Glomerular endothelial cell (primary cell): ENCODE results near the gene WNT8A. TPM values are rescaled to one million over a fixed set of nuclear protein-coding genes. Genes with fewer than 3 reads are reported as not detected.
A peak's percentile ranks its signal among the peaks of the same experiment; 100 is the strongest.

Experiments used
- DNase-seq: peaks from one replicate; pipeline ENCODE4 v3.0.0-alpha.2; 2011; ENCODE audit warnings: low read depth, low spot score; ENCODE audit errors: extremely low read depth
- total RNA-seq: library from RNA; depleted of rRNA; stranded (reverse); fragments of >200 nt; gene quantifications from 2 replicates; pipeline ENCODE4 v1.2.3, GENCODE V29; 2015

The WNT8A gene
- total RNA-seq, 1 donor from 2014 or later: not detected

DNA sequence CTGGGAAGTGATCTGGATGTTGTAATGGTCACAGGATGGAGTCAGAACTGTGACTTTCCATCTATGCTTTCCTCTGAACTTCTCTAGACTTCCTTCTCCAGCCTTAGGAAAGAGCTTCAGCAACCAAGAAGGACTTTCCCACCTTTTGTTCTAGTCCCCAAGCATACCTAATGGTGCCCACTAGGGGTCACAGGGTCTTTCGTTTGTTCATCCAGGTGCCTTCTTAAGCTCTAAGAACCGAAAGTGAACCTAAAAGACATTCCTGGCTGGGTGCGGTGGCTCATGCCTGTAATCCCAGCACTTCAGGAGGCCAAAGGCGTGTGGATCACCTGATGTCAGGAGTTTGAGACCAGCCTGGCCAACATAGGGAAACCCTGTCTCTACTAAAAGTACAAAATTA lies 1.8 kb upstream of the WNT8A start:
- DNase-seq: no peak

DNA sequence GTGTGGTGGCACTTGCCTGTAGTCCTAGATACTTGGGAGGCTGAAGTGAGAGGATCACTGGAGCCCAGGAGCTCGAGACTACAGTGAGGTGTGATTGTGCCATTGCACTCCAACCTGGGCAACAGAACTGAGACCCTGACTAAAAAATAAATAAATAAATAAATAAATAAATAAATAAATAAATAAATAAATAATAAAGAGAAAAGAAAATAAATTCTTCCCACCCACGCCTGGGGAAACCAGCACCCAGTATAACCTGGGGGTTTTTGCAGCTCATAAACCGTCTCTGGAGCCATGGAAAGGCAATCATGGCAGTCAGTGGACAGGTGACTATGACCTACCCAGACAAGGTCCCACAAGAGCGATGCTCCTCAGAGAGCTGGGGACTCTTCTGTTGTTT lies 7.9 kb downstream of the WNT8A start:
- DNase-seq: no peak

DNA sequence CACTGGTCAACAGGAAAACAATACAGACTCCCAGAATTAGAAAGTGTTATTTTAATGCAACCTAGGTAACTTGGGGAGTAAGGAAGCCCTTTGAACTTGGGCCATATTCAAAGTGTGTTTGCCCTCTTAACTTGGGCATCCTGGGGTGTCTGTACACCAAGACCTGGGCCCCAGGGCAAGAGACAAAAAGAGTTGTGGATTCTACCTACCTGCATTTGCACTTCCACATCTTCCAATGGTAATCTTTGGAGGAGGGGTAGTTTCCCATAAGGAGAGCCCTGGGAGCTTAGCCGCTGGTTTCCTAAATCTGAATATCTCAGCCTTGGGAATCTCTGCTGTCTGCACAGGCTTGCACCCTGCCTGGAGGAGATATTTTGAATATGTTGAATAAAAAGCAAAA lies 8.5 kb downstream of the WNT8A start:
- no peak for DNase-seq

DNA sequence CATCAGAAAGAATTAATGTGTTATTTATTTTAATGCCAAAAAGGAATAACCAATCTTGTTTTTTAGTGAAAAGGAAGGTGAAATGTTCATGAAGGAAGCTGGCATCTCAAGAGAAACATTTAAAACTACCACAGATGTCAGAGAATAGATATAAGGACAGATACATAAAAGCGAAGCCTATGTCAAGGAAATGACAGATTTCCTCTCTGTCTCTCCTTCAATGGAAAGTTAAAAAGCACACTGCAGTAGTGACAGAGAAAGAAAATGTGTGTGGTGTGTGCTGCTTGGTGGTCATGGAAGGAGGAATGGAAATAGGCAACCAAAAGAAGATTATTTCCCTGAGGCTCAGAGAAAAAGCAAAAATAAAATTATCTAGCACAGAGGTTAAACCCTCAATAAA lies 9.2 kb downstream of the WNT8A start:
- no peak for DNase-seq

DNA sequence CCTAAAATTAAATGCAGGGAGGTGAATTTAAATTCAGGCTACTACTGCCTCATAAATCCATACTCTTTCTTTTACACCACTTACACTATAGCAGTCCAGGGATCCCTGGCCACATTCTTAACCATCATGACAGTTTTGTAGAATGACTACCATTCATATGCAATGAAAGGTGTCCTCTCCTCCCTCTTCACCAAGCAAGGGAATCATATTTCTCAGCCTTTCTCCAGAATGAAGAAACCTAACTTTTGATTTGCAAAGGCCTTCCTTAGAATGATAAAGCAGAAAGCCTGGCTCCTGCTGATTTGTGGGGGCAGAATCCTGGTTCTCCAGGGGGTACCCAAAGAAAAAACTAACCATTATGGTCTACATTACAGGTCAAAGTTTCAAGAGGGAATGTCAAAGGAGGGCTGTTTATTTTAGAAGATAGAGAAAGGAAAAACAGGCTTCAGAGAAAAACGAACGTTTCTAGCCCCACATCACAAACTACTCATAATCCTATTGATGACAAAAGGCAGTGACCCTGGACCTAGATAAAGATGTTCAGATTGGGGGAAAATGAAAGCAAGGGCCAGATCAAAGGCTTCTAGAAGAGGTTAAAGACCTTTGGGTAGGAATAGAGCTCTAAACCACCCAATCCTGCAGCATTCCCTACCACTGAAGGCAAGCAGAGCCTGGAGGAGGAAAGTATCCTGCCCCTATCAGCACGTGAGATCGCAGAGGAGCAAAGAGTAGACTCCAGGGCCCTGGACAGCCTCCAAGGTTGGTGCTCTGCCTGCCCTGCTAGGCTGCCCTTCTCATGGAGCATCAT lies 11.5 kb downstream of the WNT8A start:
- DNase-seq: no peak

DNA sequence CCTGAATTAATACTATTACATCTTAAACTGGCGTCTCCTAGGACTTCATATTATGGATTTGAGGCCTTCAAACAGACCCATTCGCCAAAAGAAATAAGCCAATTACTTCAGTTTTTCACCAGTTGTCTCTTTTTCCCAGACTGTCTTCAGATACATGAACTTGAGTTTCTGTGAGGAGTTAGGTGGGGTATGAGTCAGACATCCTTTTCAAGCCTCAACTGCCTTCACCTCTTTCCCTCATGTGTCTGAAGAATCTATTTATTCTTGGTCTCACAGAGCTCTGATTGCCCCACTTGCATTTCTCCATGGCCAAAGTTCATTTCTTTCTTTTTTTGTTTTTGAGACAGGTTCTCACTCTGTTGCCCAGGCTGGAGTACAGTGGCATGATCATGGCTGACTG lies 12.5 kb downstream of the WNT8A start:
- no peak for DNase-seq

DNA sequence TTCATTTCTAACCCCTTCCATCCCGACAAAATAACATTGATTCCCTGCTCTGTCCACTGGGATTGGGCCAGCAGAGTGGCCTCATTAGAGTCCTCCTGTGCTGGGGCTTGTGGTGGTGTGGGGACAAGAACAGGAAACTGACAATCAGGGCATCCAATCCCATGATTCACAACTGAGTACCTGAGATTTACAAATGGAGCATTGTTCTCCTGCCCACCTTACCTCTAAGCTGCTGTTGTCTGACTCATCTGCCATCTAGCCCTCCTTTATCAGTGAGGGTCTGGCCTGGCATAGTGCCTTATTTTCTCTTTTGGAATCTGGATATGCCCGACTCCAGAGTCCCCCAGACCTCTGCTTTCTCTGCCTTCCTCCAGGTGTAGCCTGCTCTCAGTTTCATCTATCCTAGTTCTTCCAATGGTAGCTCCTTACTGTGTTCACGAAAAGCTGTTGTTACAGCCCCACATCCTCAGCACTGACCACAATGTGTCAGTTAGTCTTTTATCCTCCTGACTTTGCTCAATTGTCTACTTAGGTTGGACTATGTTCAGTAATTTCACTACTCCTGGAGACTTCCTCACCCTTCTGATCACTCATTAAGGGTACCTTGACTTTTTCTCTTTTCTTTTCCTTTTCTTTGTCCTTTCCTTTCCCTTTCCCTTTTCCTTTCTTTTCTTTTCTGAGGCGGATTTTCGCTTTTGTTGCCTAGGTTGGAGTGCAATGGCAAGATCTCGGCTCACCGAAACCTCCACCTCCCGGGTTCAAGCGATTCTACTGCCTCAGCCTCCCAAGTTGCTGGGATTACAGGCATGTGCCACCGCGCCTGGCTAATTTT lies 13.4 kb downstream of the WNT8A start:
- no peak for DNase-seq

DNA sequence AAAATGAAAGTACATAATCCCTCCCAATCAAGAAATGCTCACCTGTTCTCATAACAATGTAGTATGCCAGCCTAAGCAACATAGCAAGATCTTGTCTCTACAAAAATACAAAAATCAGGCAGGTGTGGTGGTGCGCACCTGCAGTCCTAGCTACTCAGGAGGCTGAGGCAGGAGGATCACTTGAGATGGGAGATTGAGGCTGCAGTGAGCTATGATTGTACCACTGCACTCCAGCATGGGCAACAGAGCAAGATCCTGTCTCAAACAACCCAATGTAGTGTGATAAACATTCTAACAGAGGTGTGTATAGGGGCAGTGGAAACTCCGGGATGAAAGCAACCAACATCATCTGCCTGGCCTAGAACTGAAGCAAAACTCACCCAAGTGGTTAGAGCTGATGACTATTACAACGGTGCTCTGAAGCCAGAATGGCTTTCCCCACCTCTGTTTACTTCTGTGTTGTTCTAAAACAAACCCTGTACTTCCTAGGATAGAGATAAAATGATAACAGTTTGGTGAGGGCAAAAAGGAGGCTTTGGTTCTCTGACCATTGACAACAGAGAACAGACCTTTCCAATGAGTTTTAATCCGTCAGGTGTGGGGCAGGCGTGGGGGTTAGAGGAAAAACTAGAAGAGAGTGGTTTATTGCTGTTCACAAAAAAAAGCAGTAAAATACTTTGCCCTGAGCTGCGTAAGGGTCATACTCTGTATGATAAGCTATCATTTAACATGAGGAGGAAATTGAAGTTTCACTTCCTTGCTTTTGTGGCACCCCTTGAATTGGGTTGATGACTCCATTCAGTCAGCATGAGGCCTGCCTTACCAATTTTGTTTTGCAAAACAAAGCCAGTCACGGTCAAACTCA lies 18.9 kb downstream of the WNT8A start:
- DNase-seq: no peak

DNA sequence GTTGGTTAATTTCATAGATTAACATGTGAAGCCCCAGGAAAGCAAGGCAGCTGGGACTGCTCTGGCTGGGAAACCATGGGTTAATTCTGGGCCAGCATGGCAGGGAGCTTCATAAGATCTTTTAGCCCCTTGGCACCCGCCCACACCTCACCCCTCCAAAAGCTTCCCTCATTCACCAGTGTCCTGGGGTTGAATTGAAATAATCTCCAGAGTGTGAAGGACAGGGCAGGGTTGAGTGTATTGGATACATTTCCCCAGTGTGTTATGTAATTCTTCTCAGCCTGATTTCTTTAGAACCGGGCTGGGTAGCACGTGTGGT lies 19.4 kb downstream of the WNT8A start:
- DNase-seq: no peak

DNA sequence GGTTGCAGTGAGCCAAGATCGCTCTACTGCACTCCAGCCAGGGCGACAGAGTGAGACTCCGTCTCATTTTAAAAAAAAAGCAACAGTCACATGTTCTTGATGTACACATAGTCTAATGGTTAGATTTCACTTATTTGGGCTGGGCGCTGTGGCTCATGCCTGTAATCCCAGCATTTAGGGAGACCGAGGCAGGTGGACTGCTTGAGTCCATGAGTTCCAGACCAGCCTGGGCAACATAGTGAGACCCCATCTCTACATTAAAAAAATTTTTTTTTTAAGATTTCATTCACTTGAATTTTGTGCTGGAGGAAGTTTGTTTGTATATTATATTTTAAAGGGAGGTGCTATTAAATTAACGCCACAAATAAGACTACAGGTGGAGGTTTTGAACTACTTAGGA lies 21.9 kb downstream of the WNT8A start:
- no peak for DNase-seq

DNA sequence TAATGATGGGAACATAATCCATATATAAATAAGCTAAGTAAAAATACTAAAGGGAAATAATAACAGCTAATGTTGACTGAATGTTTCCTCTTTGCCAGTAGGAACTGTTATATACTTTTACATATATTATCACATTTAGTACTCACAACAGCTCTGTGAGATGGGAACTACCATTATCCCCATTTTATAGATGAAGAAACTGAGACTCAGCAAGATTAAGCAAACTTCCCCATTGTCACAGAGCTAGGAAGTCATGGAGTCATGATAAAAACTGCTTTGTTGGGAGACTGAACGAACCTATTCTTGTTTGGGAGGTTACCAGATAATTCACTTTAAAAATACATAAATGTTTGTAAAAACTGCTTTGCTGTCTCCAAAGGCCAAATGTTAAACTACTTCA lies 23.4 kb downstream of the WNT8A start:
- DNase-seq: no peak

DNA sequence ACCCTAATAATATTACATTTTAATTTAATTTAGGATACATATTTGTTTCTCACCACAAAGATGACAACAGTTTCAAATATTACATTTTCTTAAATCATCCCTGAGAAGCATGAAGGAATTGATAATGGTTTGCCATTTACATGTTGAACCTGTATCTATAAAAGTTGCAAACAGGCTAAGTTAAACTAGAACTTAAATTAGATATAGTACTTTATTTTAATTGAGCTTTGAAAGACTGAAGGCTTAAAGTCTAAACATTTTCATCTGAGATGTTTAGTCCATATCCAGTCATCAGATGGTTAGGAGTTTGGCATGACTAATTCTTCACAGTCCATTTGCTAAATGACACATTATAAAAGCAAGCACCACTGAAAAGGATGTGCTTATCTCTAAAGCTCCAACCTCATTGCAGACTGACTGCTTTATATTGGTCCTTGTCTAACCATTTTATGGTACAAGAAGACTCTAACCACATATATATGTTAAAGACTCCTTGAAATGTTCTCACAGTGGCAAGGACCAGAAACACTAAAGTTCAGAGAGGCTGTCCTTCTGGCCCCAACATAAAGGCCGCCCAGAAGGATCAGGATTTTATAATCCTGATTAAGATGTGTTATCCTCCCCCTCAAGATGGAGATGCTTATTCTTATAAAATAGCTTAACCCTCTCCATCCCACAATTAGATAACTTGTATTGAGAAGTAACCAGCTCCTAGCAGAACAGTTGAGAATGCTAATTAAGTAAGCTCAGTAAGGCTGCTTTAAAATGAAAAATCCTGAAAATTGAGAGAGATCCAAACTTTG lies 25.8 kb downstream of the WNT8A start:
- no peak for DNase-seq

DNA sequence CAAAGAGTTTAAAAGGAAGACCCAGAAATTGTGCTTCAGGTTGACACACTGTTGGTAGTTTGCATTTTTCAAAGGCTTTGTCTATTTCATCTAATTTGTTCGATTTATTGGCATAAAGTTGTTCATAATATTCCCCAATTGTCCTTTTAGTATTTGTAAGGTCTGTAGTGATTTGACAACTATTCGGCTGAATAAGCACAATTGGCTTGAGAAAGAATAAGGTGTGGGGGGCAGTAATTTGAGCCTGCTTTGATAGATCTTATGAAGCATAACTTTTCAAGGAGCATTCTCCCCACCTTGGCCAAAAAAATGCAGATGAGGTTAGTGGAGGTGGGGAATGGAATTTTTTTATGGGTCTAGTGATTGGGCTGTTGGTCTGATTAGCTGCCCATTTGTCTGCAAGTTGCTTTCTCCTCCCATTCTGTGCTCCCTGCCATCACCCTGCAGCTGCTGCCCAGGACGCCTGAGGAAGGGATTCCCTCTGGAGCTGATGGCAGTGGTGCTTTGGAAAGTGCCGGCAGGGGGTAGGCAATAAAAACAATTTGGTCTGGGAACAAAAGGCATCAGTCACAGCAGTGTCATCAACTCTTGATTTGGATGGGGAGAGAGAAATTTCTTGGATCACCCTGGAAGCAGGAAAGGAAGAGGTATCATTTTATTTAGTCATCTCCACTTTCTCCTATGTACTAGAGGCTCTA lies 26.6 kb downstream of the WNT8A start:
- DNase-seq: no peak

DNA sequence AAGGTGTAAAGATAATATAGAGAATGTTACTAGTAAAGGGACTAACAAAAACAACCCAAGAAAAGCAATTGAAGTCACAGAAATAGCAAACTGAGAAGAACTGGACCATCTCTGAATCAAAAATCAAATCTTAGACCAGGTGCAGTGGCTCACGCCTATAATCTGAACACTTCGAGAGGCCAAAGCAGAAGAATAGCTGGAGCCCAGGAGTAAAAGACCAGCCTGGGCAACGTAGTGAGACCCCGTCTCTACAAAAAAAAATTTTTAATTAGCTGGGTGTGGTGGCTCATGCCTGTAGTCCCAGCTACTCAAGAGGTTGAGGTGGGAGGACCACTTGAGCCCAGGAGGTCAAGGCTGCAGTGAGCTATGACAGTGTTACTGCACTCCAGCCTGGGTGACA lies 27.3 kb downstream of the WNT8A start:
- no peak for DNase-seq

DNA sequence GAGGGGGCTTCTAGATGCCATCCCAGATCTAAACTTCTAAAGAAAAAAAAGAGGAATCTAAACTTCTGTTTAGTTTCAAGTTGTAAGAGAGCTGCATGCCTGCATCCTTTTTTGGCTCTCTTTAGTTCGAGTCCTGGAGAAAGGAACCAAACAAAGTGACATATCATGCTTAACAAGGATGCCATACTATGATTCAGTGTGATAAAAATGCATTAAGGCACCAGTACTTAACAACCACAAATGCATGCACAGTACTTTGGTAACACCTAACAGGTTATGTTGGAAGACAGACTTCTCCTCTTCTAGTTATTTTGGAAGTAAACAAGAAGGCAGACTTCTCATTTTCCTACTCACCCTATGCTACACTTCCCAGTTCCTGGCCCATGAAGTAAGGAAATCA lies 28.1 kb downstream of the WNT8A start:
- DNase-seq: no peak

DNA sequence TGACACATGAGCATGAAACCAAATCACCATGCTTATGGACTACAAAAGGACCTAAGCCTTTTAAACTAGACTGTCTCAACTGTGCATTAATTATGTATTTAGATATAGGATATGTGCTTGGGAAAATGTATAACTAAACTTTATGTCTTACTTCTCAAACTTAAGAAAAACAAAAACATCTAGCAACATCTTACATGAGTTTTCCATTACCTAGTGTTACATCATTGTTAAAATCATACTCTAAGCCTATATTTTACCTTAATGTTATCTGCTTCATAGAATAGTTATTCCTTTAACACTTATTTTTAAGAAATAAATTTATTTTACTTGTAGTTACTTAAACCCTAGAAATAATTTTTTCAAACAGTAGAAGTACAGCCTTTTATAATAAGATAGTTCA lies 31.4 kb downstream of the WNT8A start:
- DNase-seq: no peak

DNA sequence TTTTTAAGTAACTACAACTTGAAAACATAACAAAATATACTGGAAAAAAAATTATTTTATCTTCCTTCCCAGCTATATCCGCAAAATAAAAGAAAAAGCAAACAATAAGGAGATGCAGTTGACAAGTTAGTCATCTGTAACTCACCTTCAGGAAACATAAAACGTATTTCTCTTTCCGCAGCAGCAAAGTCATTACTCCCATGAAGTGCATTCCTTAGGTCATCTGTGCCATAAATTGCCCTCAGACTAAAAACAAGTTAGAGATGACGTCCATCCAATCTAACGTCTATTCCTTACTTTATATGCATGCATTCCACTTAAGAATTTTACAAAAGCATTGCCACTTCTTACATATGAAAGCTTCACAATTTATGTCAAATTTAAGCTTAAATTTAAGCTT lies 44.5 kb downstream of the WNT8A start:
- peak; percentile 22 for DNase-seq

DNA sequence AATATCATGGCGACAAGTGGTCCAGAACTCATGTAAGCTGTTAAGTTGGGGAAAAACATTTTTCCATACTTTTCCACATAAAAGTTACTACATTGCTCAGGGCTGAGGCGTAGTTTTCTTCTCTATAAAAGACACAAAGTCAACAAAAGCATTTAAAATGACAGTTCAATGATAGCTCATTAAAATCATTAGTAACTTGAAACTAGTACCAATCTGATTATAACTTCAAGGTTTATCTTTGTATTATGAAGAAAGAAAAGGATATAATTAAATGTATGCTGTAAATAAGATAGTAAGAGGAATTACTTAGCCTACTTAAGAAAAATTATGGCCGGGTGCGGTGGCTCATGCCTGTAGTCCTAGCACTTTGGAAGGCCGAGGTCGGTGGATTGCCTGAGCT lies 45.5 kb downstream of the WNT8A start:
- DNase-seq: no peak

DNA sequence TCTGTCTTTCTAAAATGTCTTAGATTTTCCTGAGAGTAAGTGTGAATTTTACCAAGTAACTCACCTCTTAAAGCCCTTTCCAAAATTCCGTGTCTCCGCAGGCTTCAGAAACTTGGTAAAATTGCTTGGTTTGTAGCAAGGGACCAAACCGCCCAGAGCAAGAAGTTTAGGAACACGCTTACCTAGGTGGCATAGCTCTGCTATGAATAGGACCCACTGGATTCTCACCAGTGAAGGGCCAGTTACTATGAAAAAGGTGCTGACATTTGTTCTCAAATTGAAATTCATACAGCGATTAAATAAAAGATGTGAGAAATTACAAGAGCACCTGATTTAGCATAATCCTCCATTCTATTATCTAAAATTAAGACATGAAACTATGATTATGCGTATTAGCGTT lies 48.7 kb downstream of the WNT8A start:
- no peak for DNase-seq
